WTC11 (cell line): ENCODE results near the gene TBCE.
"Not testable (repeated sequence)": the region's sequence is repeated elsewhere in the genome, so short reads cannot be mapped to it uniquely, and the experiment has no call there.

ENCODE experiments used
- CREM ChIP-seq: sonication (generic); formaldehyde crosslinking; IDR thresholded peaks from 2 replicates; pipeline ENCODE4 v1.8.1; 2022; ENCODE audit warnings: mild to moderate bottlenecking, missing genetic modification reagents, moderate library complexity
- CTCF ChIP-seq: fragments of 200-600 bp; IDR thresholded peaks from 2 replicates; pipeline ENCODE4 v1.8.0; 2022; ENCODE audit warnings: antibody characterized with exemption
- ELF4 ChIP-seq: sonication (generic); formaldehyde crosslinking; IDR thresholded peaks from 2 replicates; pipeline ENCODE4 v1.8.1; 2022; ENCODE audit warnings: low read depth, mild to moderate bottlenecking, moderate library complexity, missing genetic modification reagents
- FOXK1 ChIP-seq: sonication (generic); formaldehyde crosslinking; IDR thresholded peaks from 2 replicates; pipeline ENCODE4 v1.8.0; 2022; ENCODE audit warnings: mild to moderate bottlenecking, moderate library complexity, missing genetic modification reagents
- IRF2 ChIP-seq: sonication (generic); formaldehyde crosslinking; IDR thresholded peaks from 2 replicates; pipeline ENCODE4 v1.8.0; 2022; ENCODE audit warnings: low read depth, missing genetic modification reagents, borderline replicate concordance
- JAZF1 ChIP-seq: fragments of 250-450 bp; sonication (Bioruptor Pico); IDR thresholded peaks from 2 replicates; pipeline ENCODE4 v1.9.0; 2021; ENCODE audit warnings: moderate library complexity, mild to moderate bottlenecking, inconsistent platforms
- JUN ChIP-seq: sonication (generic); formaldehyde crosslinking; IDR thresholded peaks from 2 replicates; pipeline ENCODE4 v1.8.0; 2023; ENCODE audit warnings: mild to moderate bottlenecking, missing genetic modification reagents
- NR2C2 ChIP-seq: sonication (generic); formaldehyde crosslinking; IDR thresholded peaks from 2 replicates; pipeline ENCODE4 v1.8.0; 2022; ENCODE audit warnings: mild to moderate bottlenecking, missing genetic modification reagents
- USF1 ChIP-seq: sonication (generic); formaldehyde crosslinking; IDR thresholded peaks from 2 replicates; pipeline ENCODE4 v1.8.0; 2022; ENCODE audit warnings: mild to moderate bottlenecking, missing genetic modification reagents
- ZBTB21 ChIP-seq: sonication (generic); formaldehyde crosslinking; IDR thresholded peaks from 2 replicates; pipeline ENCODE4 v1.8.1; 2023; ENCODE audit warnings: mild to moderate bottlenecking, missing genetic modification reagents, borderline replicate concordance
- ZNF512 ChIP-seq: sonication (generic); formaldehyde crosslinking; IDR thresholded peaks from 2 replicates; pipeline ENCODE4 v1.8.1; 2022; ENCODE audit warnings: missing genetic modification reagents, borderline replicate concordance
- ZNF671 ChIP-seq: fragments of 250-450 bp; sonication (Bioruptor Pico); IDR thresholded peaks from 2 replicates; pipeline ENCODE4 v1.8.0; 2021; ENCODE audit warnings: mild to moderate bottlenecking
- TF ChIP-seq, protein P1 (sequence below): sonication (generic); formaldehyde crosslinking; IDR thresholded peaks from 2 replicates; pipeline ENCODE4 v1.8.1; 2022; ENCODE audit warnings: low read depth, missing genetic modification reagents, borderline replicate concordance
- TF ChIP-seq, protein P2 (sequence below): sonication (generic); formaldehyde crosslinking; IDR thresholded peaks from 2 replicates; pipeline ENCODE4 v1.8.0; 2023; ENCODE audit warnings: mild to moderate bottlenecking, missing genetic modification reagents

DNA sequence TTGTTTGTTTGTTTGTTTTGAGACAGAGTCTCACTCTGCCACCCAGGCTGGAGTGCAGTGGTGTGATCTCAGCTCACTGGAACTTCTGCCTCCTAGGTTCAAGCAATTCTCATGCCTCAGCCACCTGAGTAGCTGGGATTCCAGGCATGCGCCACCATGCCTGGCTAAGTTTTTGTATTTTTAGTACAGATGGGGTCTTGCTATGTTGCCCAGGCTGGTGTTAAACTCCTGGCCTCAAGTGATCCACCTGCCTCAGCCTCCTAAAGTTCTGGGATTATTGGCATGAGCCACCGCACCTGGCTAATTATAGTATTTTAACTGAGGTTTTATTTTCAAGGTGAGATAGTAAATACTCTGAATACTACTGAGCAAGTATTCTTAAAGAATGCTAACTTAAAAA lies 102.7 kb downstream of the TBCE start:
- TF ChIP-seq ZNF512 (CRISPR knock-in tag); CTCF; FOXK1 (CRISPR knock-in tag); JAZF1 (CRISPR knock-in tag); ZBTB21 (CRISPR knock-in tag); JUN (CRISPR knock-in tag); USF1; ELF4; NR2C2 (CRISPR knock-in tag); IRF2 (CRISPR knock-in tag); ZNF671 (CRISPR knock-in tag); CREM (CRISPR knock-in tag): not testable (repeated sequence)
- TF ChIP-seq, protein P1, sequence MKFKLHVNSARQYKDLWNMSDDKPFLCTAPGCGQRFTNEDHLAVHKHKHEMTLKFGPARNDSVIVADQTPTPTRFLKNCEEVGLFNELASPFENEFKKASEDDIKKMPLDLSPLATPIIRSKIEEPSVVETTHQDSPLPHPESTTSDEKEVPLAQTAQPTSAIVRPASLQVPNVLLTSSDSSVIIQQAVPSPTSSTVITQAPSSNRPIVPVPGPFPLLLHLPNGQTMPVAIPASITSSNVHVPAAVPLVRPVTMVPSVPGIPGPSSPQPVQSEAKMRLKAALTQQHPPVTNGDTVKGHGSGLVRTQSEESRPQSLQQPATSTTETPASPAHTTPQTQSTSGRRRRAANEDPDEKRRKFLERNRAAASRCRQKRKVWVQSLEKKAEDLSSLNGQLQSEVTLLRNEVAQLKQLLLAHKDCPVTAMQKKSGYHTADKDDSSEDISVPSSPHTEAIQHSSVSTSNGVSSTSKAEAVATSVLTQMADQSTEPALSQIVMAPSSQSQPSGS (CRISPR knock-in tag) = not testable (repeated sequence)
- TF ChIP-seq, protein P2, sequence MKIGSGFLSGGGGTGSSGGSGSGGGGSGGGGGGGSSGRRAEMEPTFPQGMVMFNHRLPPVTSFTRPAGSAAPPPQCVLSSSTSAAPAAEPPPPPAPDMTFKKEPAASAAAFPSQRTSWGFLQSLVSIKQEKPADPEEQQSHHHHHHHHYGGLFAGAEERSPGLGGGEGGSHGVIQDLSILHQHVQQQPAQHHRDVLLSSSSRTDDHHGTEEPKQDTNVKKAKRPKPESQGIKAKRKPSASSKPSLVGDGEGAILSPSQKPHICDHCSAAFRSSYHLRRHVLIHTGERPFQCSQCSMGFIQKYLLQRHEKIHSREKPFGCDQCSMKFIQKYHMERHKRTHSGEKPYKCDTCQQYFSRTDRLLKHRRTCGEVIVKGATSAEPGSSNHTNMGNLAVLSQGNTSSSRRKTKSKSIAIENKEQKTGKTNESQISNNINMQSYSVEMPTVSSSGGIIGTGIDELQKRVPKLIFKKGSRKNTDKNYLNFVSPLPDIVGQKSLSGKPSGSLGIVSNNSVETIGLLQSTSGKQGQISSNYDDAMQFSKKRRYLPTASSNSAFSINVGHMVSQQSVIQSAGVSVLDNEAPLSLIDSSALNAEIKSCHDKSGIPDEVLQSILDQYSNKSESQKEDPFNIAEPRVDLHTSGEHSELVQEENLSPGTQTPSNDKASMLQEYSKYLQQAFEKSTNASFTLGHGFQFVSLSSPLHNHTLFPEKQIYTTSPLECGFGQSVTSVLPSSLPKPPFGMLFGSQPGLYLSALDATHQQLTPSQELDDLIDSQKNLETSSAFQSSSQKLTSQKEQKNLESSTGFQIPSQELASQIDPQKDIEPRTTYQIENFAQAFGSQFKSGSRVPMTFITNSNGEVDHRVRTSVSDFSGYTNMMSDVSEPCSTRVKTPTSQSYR (CRISPR knock-in tag) = not testable (repeated sequence)
